ENCODE measurements around the gene EIF1AX. TPM values are rescaled to one million over a fixed set of nuclear protein-coding genes. Genes with fewer than 3 reads are reported as not detected.

EIF1AX gene
- total RNA-seq, 1 experiment from 2014 or later: 158 TPM

GRCh38 chrX:20132666-20133065, 9.0 kb downstream of the EIF1AX start:
- H3K14ac ChIP-seq (ENCODE audit: insufficient read depth, low read length): no peak overlapping the region
- no peak overlapping the region for H3K23ac ChIP-seq (ENCODE audit: insufficient read length, low read depth, low read length)
- Mint-ChIP-seq H3K4me1 (no peaks in the 10 kb centered on the region), H3K27me3 (ENCODE audit: low read depth) (no peaks in the 10 kb centered on the region), H3K9me3 (peaks cover 33 to 36% of the 10 kb centered on the region in 2 experiments), H3K4me3 (no peak overlapping the region), H3K27ac (no peak overlapping the region), H3K36me3 (ENCODE audit: insufficient read depth in 1 of 3, low read depth in 3 of 3) (peaks cover 35 to 75% (median 72%) of the 10 kb centered on the region in 3 experiments; a peak in 6 of 7 replicates)
- H2BK5ac ChIP-seq (ENCODE audit: insufficient read length, low read length): no peak overlapping the region
- H4K5ac ChIP-seq (ENCODE audit: insufficient read length, low read depth, low read length): no peak overlapping the region
- H2BK120ac ChIP-seq (ENCODE audit: low read depth, low read length, poor library complexity, severe bottlenecking): no peak overlapping the region
- TF ChIP-seq, protein P1, sequence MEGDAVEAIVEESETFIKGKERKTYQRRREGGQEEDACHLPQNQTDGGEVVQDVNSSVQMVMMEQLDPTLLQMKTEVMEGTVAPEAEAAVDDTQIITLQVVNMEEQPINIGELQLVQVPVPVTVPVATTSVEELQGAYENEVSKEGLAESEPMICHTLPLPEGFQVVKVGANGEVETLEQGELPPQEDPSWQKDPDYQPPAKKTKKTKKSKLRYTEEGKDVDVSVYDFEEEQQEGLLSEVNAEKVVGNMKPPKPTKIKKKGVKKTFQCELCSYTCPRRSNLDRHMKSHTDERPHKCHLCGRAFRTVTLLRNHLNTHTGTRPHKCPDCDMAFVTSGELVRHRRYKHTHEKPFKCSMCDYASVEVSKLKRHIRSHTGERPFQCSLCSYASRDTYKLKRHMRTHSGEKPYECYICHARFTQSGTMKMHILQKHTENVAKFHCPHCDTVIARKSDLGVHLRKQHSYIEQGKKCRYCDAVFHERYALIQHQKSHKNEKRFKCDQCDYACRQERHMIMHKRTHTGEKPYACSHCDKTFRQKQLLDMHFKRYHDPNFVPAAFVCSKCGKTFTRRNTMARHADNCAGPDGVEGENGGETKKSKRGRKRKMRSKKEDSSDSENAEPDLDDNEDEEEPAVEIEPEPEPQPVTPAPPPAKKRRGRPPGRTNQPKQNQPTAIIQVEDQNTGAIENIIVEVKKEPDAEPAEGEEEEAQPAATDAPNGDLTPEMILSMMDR (conservative IDR thresholded peaks at IDR 0.05): no peak
- WGBS (ENCODE audit: extremely low coverage, insufficient read length, low lambda C conversion rate): no CpG with 5 or more reads among the region's 1 CpG
- H3K27ac ChIP-seq (ENCODE audit: insufficient read length, low read depth, low read length): no peak overlapping the region
- H2AK5ac ChIP-seq (ENCODE audit: insufficient read length, low read length): no peak overlapping the region
- no peaks in the 10 kb centered on the region for H3K23me2 ChIP-seq (ENCODE audit: insufficient read length, low read depth, low read length, poor library complexity, severe bottlenecking)
- peaks cover 5% of the 10 kb centered on the region for H3K9me3 ChIP-seq (ENCODE audit: control insufficient read depth, low read depth, low read length)
- H3K18ac ChIP-seq (ENCODE audit: insufficient read length, low read depth, low read length): no peak overlapping the region
- no peaks in the 10 kb centered on the region for H3K4me1 ChIP-seq (ENCODE audit: insufficient read depth, low read length)
- H4K91ac ChIP-seq (ENCODE audit: insufficient read length, low read depth, low read length): no peak overlapping the region
- no peak for DNase-seq
- H3K4me2 ChIP-seq (ENCODE audit: insufficient read depth, insufficient read length, low read length): no peak overlapping the region
- H3K79me2 ChIP-seq (ENCODE audit: insufficient read depth, low read length): no peaks in the 10 kb centered on the region; the same call in 1 of the 2 replicates
- no peak overlapping the region for H3K4ac ChIP-seq (ENCODE audit: low read depth, low read length)
- H4K20me1 ChIP-seq (ENCODE audit: control insufficient read depth, insufficient read depth, insufficient read length): no peaks in the 10 kb centered on the region
- no peak overlapping the region for H4K8ac ChIP-seq (replicated peaks; ENCODE audit: insufficient read length, low read depth, low read length)
- H3K9ac ChIP-seq (ENCODE audit: extremely low read depth, insufficient read length, low read length): no peak overlapping the region
- no peak overlapping the region for H3K56ac ChIP-seq (ENCODE audit: insufficient read length, low read depth, low read length)
- no peaks in the 10 kb centered on the region for H3K79me1 ChIP-seq (ENCODE audit: insufficient read depth, low read depth, low read length, poor library complexity, severe bottlenecking)
- H3K27me3 ChIP-seq (ENCODE audit: insufficient read depth, low read length): no peaks in the 10 kb centered on the region
- no peak overlapping the region for H2AFZ ChIP-seq (ENCODE audit: low read length)
- no peak overlapping the region for H3T11ph ChIP-seq (ENCODE audit: low read length)
- no peak overlapping the region for H2BK20ac ChIP-seq (ENCODE audit: low read depth, low read length, poor library complexity, severe bottlenecking)
- H2BK15ac ChIP-seq (ENCODE audit: low read depth, low read length): no peak overlapping the region
- H2BK12ac ChIP-seq (ENCODE audit: insufficient read length, low read depth, low read length): no peak overlapping the region
